Fibroblast of skin of abdomen (primary cell): Measurements from ENCODE around the gene SEPTIN5. TPM values are rescaled to one million over a fixed set of nuclear protein-coding genes. Genes with fewer than 3 reads are reported as not detected.
"Not testable (repeated sequence)": the region's sequence is repeated elsewhere in the genome, so short reads cannot be mapped to it uniquely, and the experiment has no call there.

ENCODE experiments used
- DNase-seq: peaks from one replicate; pipeline ENCODE4 v3.0.0-alpha.2; 2013
- polyA plus RNA-seq, 2 experiments: library from polyadenylated mRNA; unstranded; fragments of 120-200 nt; gene quantifications; one replicate each; pipeline ENCODE4 v1.2.1, GENCODE V29; 2013; ENCODE audit not compliant: insufficient read length in 2 of 2

Gene SEPTIN5
- 39.2 TPM for polyA plus RNA-seq (2013, experiment 1 of 2; ENCODE audit: insufficient read length)
- 42.1 TPM for polyA plus RNA-seq (2013, experiment 2 of 2; ENCODE audit: insufficient read length)

- no peak for DNase-seq
Observed at GRCh38 chr22:19714312-19715187, at the start of gene SEPTIN5. TSS of gene SEPTIN5 (plus strand) at chr22:19714503. CDS start at chr22:19714589, 86 bp downstream.

- DNase-seq = no peak
Observed at GRCh38 chr22:19664951-19665783, 49.1 kb upstream of the SEPTIN5 start.

DNA sequence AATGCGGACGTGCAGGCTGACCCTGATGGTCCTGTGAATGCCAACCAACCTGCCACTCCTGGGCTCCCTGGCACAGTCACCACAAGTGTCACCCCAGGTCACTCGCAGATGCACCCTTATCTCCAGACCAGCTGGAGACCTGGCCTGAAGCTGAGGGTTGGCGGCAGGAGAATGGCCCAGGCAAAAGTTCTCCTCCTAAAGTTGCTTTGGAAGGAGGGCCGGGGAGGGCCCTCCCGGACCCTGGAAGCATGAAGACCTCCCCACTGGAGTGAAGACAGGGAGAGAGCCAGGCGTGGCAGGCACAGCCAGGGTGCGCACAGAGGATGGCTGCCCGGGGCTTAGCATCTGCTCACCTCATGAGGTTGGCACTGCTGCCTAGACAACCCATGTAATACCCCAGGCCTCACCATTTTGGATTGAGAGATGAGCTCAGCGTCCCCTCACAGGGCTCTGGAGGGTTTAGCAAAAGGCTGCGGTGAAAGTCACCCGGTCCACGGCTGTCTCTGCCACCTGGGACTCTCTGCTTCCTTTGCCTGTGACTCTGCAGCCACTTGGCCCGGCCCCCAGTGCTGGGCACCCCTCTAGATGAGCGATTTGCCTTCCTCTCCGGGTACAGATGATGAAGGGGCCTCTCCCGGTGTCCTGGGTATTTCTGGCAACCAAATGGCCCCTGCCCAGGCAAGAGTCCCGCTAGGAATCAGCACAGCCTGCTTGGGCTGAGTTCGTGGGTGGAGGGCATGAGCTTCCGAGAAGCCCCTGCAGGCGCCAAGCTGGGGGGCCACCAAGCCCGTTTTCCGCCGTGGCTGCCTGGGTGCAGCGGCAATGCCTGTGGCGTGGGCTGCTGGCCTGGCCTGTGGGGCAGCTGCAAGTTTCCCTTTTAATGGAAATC, 48.3 kb upstream of the SEPTIN5 start:
- DNase-seq = no peak

- DNase-seq = peak; percentile 71
Observed at GRCh38 chr22:19666673-19667593, 47.4 kb upstream of the SEPTIN5 start.

DNA sequence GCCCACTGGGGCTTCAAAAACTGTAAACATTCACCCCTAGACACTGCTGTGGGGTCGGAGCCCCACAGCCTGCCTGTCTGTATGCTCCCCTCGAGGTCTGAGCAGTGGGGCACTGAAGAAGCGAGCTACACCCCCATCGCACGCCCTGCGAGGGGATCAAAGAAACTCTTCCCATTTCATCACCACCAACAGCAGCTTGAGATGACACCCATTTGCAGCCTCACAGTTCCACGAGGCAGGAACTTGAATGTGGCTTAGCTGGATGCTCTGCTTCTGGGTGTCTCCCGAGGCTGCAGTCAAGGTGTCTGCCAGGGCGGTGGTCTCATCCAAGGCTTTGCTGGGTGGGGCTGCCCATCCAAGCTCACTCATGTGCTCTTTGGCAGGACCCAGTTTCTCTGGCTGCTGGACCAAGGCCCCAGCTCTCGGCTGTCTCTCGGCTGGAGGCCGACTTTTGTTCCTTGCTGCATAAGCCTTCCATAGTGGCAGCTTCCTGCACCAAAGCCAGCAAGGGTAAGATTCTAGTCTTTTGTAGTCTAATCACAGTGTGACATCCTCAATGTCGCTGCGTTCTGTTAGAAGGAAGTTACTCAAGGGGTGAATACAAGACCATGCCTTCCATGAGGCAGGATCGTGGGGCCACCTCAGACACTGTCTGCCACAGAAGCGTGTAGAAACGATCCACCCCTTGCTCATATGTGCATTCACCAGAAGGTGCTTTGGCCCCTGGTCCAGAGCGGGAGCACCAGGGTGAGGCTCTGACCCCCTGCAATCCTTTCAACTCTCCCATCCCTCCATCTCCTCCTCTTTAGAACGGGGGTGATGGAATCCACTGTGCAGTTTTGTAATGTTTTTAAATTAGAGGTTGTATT, 46.2 kb upstream of the SEPTIN5 start:
- no peak for DNase-seq

- no peak for DNase-seq
Observed at GRCh38 chr22:19668748-19669147, 45.6 kb upstream of the SEPTIN5 start.

GRCh38 chr22:19669570-19669969, 44.7 kb upstream of the SEPTIN5 start:
- no peak for DNase-seq

DNA sequence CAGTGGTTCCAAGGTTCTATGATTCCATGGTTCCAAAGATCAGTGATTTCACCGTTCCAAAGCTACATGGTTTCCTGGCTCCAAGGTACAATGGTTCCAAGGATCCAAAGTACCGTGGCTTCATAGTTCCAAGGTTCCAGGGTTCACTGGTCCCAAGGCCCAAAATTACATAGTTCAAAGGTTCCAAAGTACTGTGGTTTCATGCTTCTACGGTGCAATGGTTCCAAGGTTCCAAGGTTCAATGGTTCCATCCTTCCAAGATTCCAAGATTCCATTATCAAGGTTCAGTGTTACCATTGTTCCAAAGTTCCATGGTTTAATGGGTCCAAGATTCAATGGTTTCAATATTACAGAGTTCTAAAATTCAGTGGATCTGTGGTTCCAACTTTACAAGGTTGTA, 43.0 kb upstream of the SEPTIN5 start:
- DNase-seq = no peak

DNA sequence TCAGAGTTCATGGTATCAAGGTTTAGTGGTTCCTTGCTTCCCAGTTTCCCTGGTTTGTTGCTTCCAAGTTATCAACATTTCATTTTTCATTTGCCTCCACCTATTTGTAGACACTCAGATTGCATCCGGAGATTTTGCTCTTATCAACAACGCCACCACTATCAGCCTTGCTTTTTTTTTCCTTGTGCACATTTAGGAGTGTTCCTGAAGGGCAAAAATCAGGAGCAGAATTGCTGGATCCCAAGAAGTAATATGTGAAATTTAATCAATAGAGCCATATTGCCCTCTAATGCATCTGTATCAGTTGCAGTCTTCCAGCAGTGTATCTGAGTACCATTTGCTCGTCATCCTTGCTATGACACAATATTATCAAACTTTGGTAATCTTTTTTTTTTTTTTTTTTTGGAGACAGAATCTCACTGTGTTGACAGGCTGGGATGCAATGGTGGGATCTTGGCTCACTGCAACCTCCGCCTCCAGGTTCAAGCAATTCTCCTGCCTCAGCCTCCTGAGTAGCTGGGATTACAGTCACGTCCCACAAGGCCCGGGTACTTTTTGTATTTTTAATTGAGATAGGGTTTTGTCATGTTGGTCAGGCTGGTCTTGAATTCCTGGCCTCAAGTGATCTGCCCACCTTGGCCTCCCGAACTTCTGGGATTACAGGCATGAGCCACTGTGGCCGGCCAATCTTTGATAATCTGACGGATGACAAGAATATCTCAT, 42.1 kb upstream of the SEPTIN5 start:
- no peak for DNase-seq

- no peak for DNase-seq
Observed at GRCh38 chr22:19673660-19674059, 40.6 kb upstream of the SEPTIN5 start.

DNA sequence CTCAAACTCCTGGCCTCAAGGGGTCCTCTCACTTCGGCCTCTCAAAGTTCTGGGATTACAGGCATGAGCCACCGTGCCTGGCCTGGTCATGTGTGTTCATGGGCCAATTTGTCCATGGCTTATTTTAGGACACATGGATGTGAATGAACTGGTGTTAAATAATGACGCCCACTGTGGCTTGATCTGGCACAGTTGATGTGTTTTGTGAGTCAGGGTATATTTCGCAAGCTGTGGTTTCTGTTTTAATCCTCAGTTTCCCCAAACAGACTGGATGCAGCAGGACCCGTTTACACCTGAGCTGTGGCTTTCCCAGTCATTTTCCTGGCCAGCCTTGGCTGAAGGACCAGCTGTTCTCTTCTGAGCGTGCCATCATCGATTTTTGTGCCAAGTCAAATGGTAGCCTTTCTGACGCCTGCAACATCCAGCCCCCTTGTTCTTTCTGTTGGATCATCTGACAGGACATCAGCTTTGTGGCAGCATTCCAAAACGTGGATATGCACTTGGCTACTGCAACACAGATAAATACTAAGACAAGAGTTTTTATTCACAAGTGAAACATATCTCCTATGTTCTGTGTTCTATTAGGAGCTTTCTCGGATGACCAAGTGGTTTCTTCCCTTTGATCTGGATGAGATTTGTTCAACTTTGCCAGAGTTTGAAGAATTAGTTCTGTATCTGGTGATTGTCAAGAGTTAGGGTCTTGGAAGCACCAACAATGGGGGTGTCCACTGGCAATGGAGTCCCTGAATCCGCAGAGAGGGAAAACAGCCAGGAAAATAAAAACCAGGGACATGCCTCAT, 40.0 kb upstream of the SEPTIN5 start:
- DNase-seq = no peak

DNA sequence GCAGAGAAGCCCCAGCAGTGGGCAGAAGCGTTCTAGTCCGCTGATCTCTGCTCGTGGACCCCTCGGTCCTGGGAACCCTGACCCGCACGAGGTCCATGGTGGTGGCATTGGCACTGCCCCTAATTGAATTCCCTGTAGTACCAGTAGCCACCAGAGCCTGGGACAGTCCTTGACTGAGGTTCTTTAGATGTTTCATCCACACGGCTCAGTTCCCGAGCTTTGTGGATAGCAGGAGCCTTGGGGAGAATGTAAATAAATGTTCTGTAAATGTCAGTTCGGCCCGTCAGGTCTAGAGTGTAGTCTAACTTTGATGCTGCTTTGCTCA, 39.4 kb upstream of the SEPTIN5 start:
- DNase-seq = no peak

DNA sequence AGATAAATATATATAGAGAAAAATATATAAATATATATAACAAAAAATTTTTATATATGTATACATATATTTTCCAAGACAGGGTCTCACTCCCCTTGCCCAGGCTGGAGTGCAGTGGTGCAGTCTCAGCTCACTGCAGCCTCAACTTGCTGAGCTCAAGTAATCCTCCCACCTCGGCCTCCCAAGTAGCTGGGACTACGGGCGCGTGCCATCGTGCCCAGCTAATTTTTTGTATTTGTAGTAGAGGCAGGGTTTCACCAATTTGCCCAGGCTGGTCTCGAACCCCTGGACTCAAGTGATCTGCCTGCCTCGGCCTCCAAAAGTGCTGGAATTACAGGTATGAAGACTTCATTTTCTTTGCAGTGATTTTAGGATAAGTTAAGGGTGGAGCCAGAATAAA, 38.9 kb upstream of the SEPTIN5 start:
- DNase-seq = no peak

DNA sequence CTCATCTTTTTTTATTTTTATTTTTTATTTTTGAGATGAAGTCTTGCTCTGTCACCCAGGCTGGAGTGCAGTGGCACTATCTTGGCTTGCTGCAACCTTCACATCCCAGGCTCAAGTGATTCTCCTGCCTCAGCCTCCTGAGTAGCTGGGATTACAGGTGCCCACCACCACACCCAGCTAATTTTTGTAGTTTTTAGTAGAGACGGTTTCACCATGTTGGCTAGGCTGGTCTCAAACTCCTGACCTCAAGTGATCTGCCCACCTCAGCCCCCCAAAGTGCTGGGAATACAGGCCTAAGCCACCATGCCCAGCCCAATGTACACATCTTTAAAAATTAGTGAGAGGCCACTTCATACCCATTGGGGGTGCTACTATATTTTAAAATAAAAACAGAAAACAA, 37.9 kb upstream of the SEPTIN5 start:
- DNase-seq = not testable (repeated sequence)

GRCh38 chr22:19678949-19679521, 35.3 kb upstream of the SEPTIN5 start:
- no peak for DNase-seq

GRCh38 chr22:19679522-19680101, 34.7 kb upstream of the SEPTIN5 start:
- no peak for DNase-seq

GRCh38 chr22:19680287-19680881, 33.9 kb upstream of the SEPTIN5 start:
- DNase-seq = no peak
